Right atrium auricular region (tissue), 2 donors: ENCODE results near the gene CCDC6. TPM values are rescaled to one million over a fixed set of nuclear protein-coding genes. Genes with fewer than 3 reads are reported as not detected.
A peak's percentile ranks its signal among the peaks of the same experiment; 100 is the strongest.

Experiments used
- DNase-seq: peaks from one replicate; pipeline ENCODE4 v3.0.0-alpha.2; 2019; ENCODE audit warnings: low spot score
- H3K27ac ChIP-seq, 2 donors: fragments of 200-600 bp; sonication (generic); 1 replicate in 1 of 2; 2 replicates in 1 of 2; pipeline ENCODE4 v1.5.1; 2016 to 2019
- H3K27me3 ChIP-seq, 2 donors: fragments of 200-600 bp; sonication (generic); one replicate each; pipeline versions ENCODE4 v1.5.1 to v1.6.0; 2017 to 2019
- H3K36me3 ChIP-seq: fragments of 200-600 bp; sonication (generic); one replicate; pipeline ENCODE4 v1.5.1; 2016
- H3K4me1 ChIP-seq, 2 donors: fragments of 200-600 bp; sonication (generic); one replicate each; pipeline versions ENCODE4 v1.5.1 to v1.6.0; 2017 to 2019
- H3K4me3 ChIP-seq, 2 donors: fragments of 200-600 bp; sonication (generic); 1 replicate in 1 of 2; 2 replicates in 1 of 2; pipeline ENCODE4 v1.5.1; 2017 to 2019; ENCODE audit warnings: mild to moderate bottlenecking in 1 of 2, moderate library complexity in 1 of 2
- H3K9me3 ChIP-seq, 2 donors: fragments of 200-600 bp; sonication (generic); one replicate each; pipeline ENCODE4 v1.5.1; 2019
- CTCF ChIP-seq, 2 donors: fragments of 200-600 bp; sonication (generic); IDR thresholded peaks; one replicate each; pipeline ENCODE4 v1.5.1; 2019; ENCODE audit warnings: antibody characterized with exemption in 2 of 2
- total RNA-seq, 2 donors: library from RNA; depleted of rRNA; stranded (reverse); fragments of >200 nt; gene quantifications; one replicate each; pipeline ENCODE4 v1.1.0, GENCODE V29; 2016

The CCDC6 gene
- total RNA-seq, 2 donors from 2014 or later: 19.1 to 22.7 TPM

- no peaks in the 10 kb centered on the region for H3K27me3 ChIP-seq
- H3K9me3 ChIP-seq: no peaks in the 10 kb centered on the region
- peak; percentile 69 for DNase-seq
- no peaks in the 10 kb centered on the region for H3K36me3 ChIP-seq
- H3K27ac ChIP-seq: peak overlapping the region; percentile 3 to 37
- TF ChIP-seq CTCF (IDR thresholded peaks at IDR 0.05): no peak
- peak overlapping the region in 1 of 2 donors; percentile 1 for H3K4me3 ChIP-seq
- H3K4me1 ChIP-seq: peaks cover 0 to 23% of the 10 kb centered on the region in 2 donors
Measured at GRCh38 chr10:59872892-59873463, 33.4 kb downstream of the CCDC6 start.

- no peak for TF ChIP-seq CTCF (IDR thresholded peaks at IDR 0.05)
- no peaks in the 10 kb centered on the region for H3K27me3 ChIP-seq
- peaks cover 0 to 41% of the 10 kb centered on the region in 2 donors for H3K4me1 ChIP-seq
- DNase-seq: no peak
- H3K27ac ChIP-seq: no peak overlapping the region
- no peaks in the 10 kb centered on the region for H3K9me3 ChIP-seq
- H3K36me3 ChIP-seq: no peaks in the 10 kb centered on the region
- H3K4me3 ChIP-seq: no peak overlapping the region
Measured at GRCh38 chr10:59870152-59870551, 36.2 kb downstream of the CCDC6 start.

DNA sequence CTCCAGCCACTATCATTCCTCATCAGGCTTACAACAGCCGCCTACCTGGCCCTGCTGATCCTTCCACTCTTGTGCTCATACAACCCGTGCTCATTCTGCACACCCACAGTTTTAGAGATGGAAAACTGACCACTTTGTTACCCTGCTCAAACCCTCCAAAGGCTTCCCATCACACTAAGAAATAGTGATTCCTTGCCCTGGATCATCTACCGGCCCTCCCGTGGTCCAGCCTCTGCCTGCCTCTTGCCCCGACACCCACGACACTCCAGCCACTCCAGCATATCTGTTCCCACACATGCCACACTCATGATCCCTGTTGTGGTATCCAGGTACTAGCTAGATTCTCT is 36.8 kb downstream of the CCDC6 start:
- H3K27me3 ChIP-seq: no peaks in the 10 kb centered on the region
- no peaks in the 10 kb centered on the region for H3K9me3 ChIP-seq
- no peaks in the 10 kb centered on the region for H3K36me3 ChIP-seq
- no peak overlapping the region for H3K27ac ChIP-seq
- no peak for TF ChIP-seq CTCF (IDR thresholded peaks at IDR 0.05)
- H3K4me1 ChIP-seq: peaks cover 0 to 47% of the 10 kb centered on the region in 2 donors
- no peak for DNase-seq
- no peak overlapping the region for H3K4me3 ChIP-seq

- no peaks in the 10 kb centered on the region for H3K9me3 ChIP-seq
- no peak for DNase-seq
- H3K36me3 ChIP-seq: no peaks in the 10 kb centered on the region
- no peak overlapping the region for H3K4me3 ChIP-seq
- H3K27ac ChIP-seq: no peak overlapping the region
- H3K27me3 ChIP-seq: no peaks in the 10 kb centered on the region
- peaks cover 0 to 48% of the 10 kb centered on the region in 2 donors for H3K4me1 ChIP-seq
- no peak for TF ChIP-seq CTCF (IDR thresholded peaks at IDR 0.05)
Measured at GRCh38 chr10:59868696-59869593, 37.4 kb downstream of the CCDC6 start.

DNA sequence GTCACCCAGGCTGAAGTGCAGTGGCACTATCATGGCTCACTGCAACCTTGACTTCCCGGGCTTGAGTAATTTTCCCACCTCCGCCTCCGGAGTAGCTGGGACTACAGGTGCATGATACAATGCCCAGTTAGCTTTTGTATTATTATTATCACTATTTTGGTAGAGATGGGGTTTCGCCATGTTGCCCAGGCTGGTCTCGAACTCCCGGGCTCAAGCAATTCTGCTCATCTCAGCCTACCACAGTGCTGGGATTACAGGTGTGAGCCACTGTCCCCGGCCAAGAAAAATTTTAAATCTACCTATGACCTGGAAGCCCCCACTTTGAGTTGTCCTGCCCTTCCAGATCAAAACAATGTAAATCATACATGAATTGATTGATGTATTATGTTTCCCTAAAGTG is 38.8 kb downstream of the CCDC6 start:
- Histone ChIP-seq H3K27ac (no peak overlapping the region), H3K27me3 (no peaks in the 10 kb centered on the region), H3K4me3 (no peak overlapping the region), H3K4me1 (peaks cover 0 to 38% of the 10 kb centered on the region in 2 donors), H3K36me3 (no peaks in the 10 kb centered on the region), H3K9me3 (no peaks in the 10 kb centered on the region)
- no peak for DNase-seq
- TF ChIP-seq CTCF (IDR thresholded peaks at IDR 0.05): no peak
